ENCODE data around the gene NAB2. TPM values are rescaled to one million over a fixed set of nuclear protein-coding genes. Genes with fewer than 3 reads are reported as not detected.
A peak's percentile ranks its signal among the peaks of the same experiment; 100 is the strongest.

The NAB2 gene
- total and polyA plus RNA-seq, 10 of the 15 experiments (the other 5 are each of a cell fraction or from before 2014, with no cell fraction given), result 0.35 to 35.2 (median 15.3) TPM

- TF ChIP-seq ZNF384 (IDR thresholded peaks at IDR 0.05; ENCODE audit: borderline replicate concordance, low read depth, low read length) (no peak), YBX1 (IDR thresholded peaks at IDR 0.05) (no peak), HDGF (IDR thresholded peaks at IDR 0.05) (peak; percentile 87), SMC3 (IDR thresholded peaks at IDR 0.05; ENCODE audit: borderline replicate concordance, low read length) (no peak), BMI1 (IDR thresholded peaks at IDR 0.05; ENCODE audit: borderline replicate concordance) (no peak), NRF1 (conservative IDR thresholded peaks at IDR 0.05; ENCODE audit: low read depth, low read length) (no peak), BCL3 (IDR thresholded peaks at IDR 0.05; ENCODE audit: borderline replicate concordance, insufficient read depth, low read depth, low read length, poor library complexity, severe bottlenecking) (no peak), STAT3 (IDR thresholded peaks at IDR 0.05; ENCODE audit: low read depth, low read length) (no peak), MLLT1 (IDR thresholded peaks at IDR 0.05) (peak; percentile 90), CEBPZ (IDR thresholded peaks at IDR 0.05; ENCODE audit: low read depth, low read length) (no peak), EGR1 (IDR thresholded peaks at IDR 0.05; ENCODE audit: borderline replicate concordance in 1 of 2, low read depth in 2 of 2, low read length in 2 of 2) (no peak), USF2 (IDR thresholded peaks at IDR 0.05; ENCODE audit: borderline replicate concordance, low read depth, low read length) (no peak), SIX5 (IDR thresholded peaks at IDR 0.05; ENCODE audit: low read depth, low read length, severe bottlenecking) (no peak), ATF3 (IDR thresholded peaks at IDR 0.05; ENCODE audit: borderline replicate concordance, extremely low read depth, low read depth, low read length) (no peak), MEF2B (IDR thresholded peaks at IDR 0.05; ENCODE audit: partially characterized antibody, poor library complexity, severe bottlenecking) (no peak), RCOR1 (conservative IDR thresholded peaks at IDR 0.05; ENCODE audit: low read depth, low read length) (0 out of 2 replicates have a peak, but pooled peaks have one; percentile 72), E2F4 (IDR thresholded peaks at IDR 0.05; ENCODE audit: low read depth, low read length) (no peak), SRF (IDR thresholded peaks at IDR 0.05; ENCODE audit: low read depth in 2 of 2, low read length in 2 of 2) (peak in 1 of 2 experiments; percentile 46; a peak in 1 of 4 replicates), IRF3 (IDR thresholded peaks at IDR 0.05) (no peak)
These were observed 22.3 kb downstream of the NAB2 start, which contains the start of gene STAT6 (continued) for GRCh38 chr12:57111031-57111734.
